ENCODE measurements around the gene DSCAM. TPM values are rescaled to one million over a fixed set of nuclear protein-coding genes. Genes with fewer than 3 reads are reported as not detected.

DSCAM gene
- total and polyA plus RNA-seq, 2 donors (not counting 1 experiment from before 2014, with no cell fraction given) = under 0.01 to 0.01 TPM

GRCh38 chr21:40253112-40253511 is 593.8 kb downstream of the DSCAM start:
- TF ChIP-seq CTCF (conservative IDR thresholded peaks at IDR 0.05 in 1 of 2, IDR thresholded peaks at IDR 0.05 in 1 of 2; ENCODE audit: low read depth in 1 of 2, low read length in 2 of 2) (no peak), EZH2 (IDR thresholded peaks at IDR 0.05; ENCODE audit: low read length, missing control alignments) (no peak)
- no peak overlapping the region for H3K4me3 ChIP-seq (replicated peaks in 1 of 4; ENCODE audit: control extremely low read depth in 1 of 4, insufficient read depth in 1 of 4, low read depth in 3 of 4, low read length in 4 of 4)
- H3K27ac ChIP-seq (ENCODE audit: insufficient read depth, low read length) = no peak overlapping the region
- H3K36me3 ChIP-seq (ENCODE audit: control insufficient read depth, insufficient read depth, low read length) = no peaks in the 10 kb centered on the region
- no peak for DNase-seq (ENCODE audit: low read depth in 2 of 2)
- H3K9ac ChIP-seq (ENCODE audit: insufficient read depth, low read length) = no peak overlapping the region
- H3K4me1 ChIP-seq (ENCODE audit: control insufficient read depth, extremely low read depth, insufficient read depth, low read length) = no peaks in the 10 kb centered on the region
- no peak overlapping the region for H2AFZ ChIP-seq (ENCODE audit: low read length)
- H3K79me2 ChIP-seq (ENCODE audit: control insufficient read depth, insufficient read depth, low read length) = no peaks in the 10 kb centered on the region
- H3K27me3 ChIP-seq (ENCODE audit: control insufficient read depth, insufficient read depth, low read length) = no peaks in the 10 kb centered on the region
- H4K20me1 ChIP-seq (ENCODE audit: control insufficient read depth, extremely low read depth, insufficient read depth, low read length) = no peaks in the 10 kb centered on the region
- H3K4me2 ChIP-seq (ENCODE audit: extremely low read depth, insufficient read depth, low read length) = no peak overlapping the region
- no peaks in the 10 kb centered on the region for H3K9me3 ChIP-seq (ENCODE audit: control insufficient read depth, insufficient read depth, low read depth, low read length)

DNA sequence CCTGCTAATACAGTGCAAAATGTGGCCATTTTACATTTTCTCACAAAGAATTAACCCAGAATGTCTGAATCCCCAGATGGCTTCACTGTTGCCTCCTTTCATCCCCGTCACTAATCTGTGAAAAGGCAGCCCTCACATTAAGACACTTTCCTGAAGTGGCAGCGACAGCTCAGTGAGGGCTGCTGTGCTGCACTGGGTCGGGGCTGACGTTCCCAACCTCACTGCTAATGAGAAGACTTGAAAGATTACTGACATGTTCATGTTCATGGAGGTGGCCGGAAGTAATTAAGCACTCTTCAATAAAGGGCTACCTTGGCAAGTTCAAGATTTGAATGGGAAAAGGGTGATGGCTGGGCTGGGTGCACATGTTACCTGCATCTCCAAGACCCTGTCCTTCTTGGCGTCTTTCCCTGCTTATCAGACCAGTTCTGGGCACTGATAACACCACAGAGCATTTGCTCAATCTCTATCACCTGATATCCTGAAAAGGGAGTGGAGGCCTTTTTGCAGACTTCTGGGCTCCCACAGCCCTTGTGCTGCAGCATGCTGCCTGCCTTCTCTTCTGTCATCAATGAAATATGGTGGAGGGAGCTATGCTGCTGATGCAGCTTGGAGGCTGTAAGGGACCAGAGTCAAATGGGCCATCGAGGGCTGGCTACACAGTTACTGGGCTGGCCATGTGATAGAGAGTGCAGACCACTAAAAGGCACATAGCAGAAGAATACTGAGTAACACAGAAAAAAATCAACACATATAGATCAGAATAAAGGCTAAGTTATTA is 596.3 kb downstream of the DSCAM start:
- Histone ChIP-seq H3K4me1 (ENCODE audit: control insufficient read depth, extremely low read depth, insufficient read depth, low read length) (no peaks in the 10 kb centered on the region), H3K9ac (ENCODE audit: insufficient read depth, low read length) (no peak overlapping the region), H3K36me3 (ENCODE audit: control insufficient read depth, insufficient read depth, low read length) (no peaks in the 10 kb centered on the region), H3K4me2 (ENCODE audit: extremely low read depth, insufficient read depth, low read length) (no peak overlapping the region), H3K27me3 (ENCODE audit: control insufficient read depth, insufficient read depth, low read length) (no peaks in the 10 kb centered on the region), H3K79me2 (ENCODE audit: control insufficient read depth, insufficient read depth, low read length) (no peaks in the 10 kb centered on the region), H3K4me3 (replicated peaks in 1 of 4; ENCODE audit: control extremely low read depth in 1 of 4, insufficient read depth in 1 of 4, low read depth in 3 of 4, low read length in 4 of 4) (no peak overlapping the region), H4K20me1 (ENCODE audit: control insufficient read depth, extremely low read depth, insufficient read depth, low read length) (no peaks in the 10 kb centered on the region), H3K27ac (ENCODE audit: insufficient read depth, low read length) (no peak overlapping the region), H2AFZ (ENCODE audit: low read length) (no peak overlapping the region), H3K9me3 (ENCODE audit: control insufficient read depth, insufficient read depth, low read depth, low read length) (no peaks in the 10 kb centered on the region)
- TF ChIP-seq EZH2 (IDR thresholded peaks at IDR 0.05; ENCODE audit: low read length, missing control alignments) (no peak), CTCF (conservative IDR thresholded peaks at IDR 0.05 in 1 of 2, IDR thresholded peaks at IDR 0.05 in 1 of 2; ENCODE audit: low read depth in 1 of 2, low read length in 2 of 2) (no peak)
- no peak for DNase-seq (ENCODE audit: low read depth in 2 of 2)

- no peaks in the 10 kb centered on the region for H4K20me1 ChIP-seq (ENCODE audit: control insufficient read depth, extremely low read depth, insufficient read depth, low read length)
- no peak overlapping the region for H3K4me3 ChIP-seq (replicated peaks in 1 of 4; ENCODE audit: control extremely low read depth in 1 of 4, insufficient read depth in 1 of 4, low read depth in 3 of 4, low read length in 4 of 4)
- no peak overlapping the region for H3K27ac ChIP-seq (ENCODE audit: insufficient read depth, low read length)
- H3K4me2 ChIP-seq (ENCODE audit: extremely low read depth, insufficient read depth, low read length) = no peak overlapping the region
- H3K27me3 ChIP-seq (ENCODE audit: control insufficient read depth, insufficient read depth, low read length) = no peaks in the 10 kb centered on the region
- no peak overlapping the region for H3K9ac ChIP-seq (ENCODE audit: insufficient read depth, low read length)
- H3K36me3 ChIP-seq (ENCODE audit: control insufficient read depth, insufficient read depth, low read length) = no peaks in the 10 kb centered on the region
- H3K9me3 ChIP-seq (ENCODE audit: control insufficient read depth, insufficient read depth, low read depth, low read length) = no peaks in the 10 kb centered on the region
- H3K79me2 ChIP-seq (ENCODE audit: control insufficient read depth, insufficient read depth, low read length) = no peaks in the 10 kb centered on the region
- no peaks in the 10 kb centered on the region for H3K4me1 ChIP-seq (ENCODE audit: control insufficient read depth, extremely low read depth, insufficient read depth, low read length)
- no peak for DNase-seq (ENCODE audit: low read depth in 2 of 2)
- no peak for TF ChIP-seq CTCF (conservative IDR thresholded peaks at IDR 0.05 in 1 of 2, IDR thresholded peaks at IDR 0.05 in 1 of 2; ENCODE audit: low read depth in 1 of 2, low read length in 2 of 2)
- no peak for TF ChIP-seq EZH2 (IDR thresholded peaks at IDR 0.05; ENCODE audit: low read length, missing control alignments)
- no peak overlapping the region for H2AFZ ChIP-seq (ENCODE audit: low read length)
These were observed 602.0 kb downstream of the DSCAM start for GRCh38 chr21:40244981-40245380.
